ENCODE measurements around the gene ZNF81. TPM values are rescaled to one million over a fixed set of nuclear protein-coding genes. Genes with fewer than 3 reads are reported as not detected.
"Not testable (repeated sequence)": the region's sequence is repeated elsewhere in the genome, so short reads cannot be mapped to it uniquely, and the experiment has no call there.

ZNF81 gene
- total RNA-seq, 6 experiments from 2014 or later: 2.4 to 3.8 (median 3.3) TPM

DNA sequence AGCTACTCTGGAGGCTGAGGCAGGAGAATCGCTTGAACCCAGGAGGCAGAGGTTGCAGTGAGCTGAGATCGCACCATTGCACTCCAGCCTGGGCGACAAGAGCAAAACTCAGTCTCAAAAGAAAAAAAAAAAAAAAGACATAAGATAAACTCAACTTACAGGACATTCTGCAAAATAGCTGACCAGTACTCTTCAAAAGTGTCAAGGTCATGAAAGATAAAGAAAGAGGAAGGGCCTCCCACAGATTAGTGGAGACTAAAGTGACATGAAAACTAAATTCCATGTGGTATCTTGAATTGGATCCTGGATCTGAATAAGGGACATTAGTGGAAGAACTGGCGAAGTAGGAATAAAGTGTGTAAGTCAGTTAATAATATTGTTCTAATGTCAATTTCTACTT lies 103.7 kb downstream of the ZNF81 start:
- DNase-seq (no peak), ATAC-seq (no peak)
- no peak overlapping the region for H3K27ac ChIP-seq
- intact Hi-C loops (cut with DNase I): no loop called here
- no peaks in the 10 kb centered on the region for H3K36me3 ChIP-seq
- WGBS (ENCODE audit: insufficient coverage, low coverage, low lambda C conversion rate, missing lambda C conversion rate): 79% methylated on average over 4 of the region's 4 CpGs
- H3K4me1 ChIP-seq: no peaks in the 10 kb centered on the region
- no peak overlapping the region for H3K4me3 ChIP-seq
- H3K27me3 ChIP-seq: no peaks in the 10 kb centered on the region
- TF ChIP-seq, protein P1, sequence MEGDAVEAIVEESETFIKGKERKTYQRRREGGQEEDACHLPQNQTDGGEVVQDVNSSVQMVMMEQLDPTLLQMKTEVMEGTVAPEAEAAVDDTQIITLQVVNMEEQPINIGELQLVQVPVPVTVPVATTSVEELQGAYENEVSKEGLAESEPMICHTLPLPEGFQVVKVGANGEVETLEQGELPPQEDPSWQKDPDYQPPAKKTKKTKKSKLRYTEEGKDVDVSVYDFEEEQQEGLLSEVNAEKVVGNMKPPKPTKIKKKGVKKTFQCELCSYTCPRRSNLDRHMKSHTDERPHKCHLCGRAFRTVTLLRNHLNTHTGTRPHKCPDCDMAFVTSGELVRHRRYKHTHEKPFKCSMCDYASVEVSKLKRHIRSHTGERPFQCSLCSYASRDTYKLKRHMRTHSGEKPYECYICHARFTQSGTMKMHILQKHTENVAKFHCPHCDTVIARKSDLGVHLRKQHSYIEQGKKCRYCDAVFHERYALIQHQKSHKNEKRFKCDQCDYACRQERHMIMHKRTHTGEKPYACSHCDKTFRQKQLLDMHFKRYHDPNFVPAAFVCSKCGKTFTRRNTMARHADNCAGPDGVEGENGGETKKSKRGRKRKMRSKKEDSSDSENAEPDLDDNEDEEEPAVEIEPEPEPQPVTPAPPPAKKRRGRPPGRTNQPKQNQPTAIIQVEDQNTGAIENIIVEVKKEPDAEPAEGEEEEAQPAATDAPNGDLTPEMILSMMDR (IDR thresholded peaks at IDR 0.05): no peak
- TF ChIP-seq POLR2A (IDR thresholded peaks at IDR 0.05): no peak
- peaks cover 0 to 6% (median 0%) of the 10 kb centered on the region in 4 donors for H3K9me3 ChIP-seq

DNA sequence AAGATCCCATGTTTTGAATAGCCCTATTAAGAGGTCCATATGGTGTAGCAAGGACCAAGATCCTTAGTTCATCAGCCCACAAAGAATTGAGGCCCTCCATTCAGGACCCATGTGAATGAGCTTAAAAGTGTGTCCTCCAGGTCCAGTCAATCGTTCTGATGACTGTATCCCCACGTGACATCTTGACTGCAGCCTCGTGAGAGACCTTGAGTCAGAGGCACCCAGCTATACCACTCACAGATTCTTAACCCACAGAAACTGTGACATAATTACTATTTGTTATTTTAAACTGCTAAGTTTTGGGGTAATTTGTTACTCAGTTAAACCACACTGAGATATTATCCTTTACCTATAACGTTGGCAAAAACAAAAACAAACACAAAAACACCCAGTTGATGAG lies 104.7 kb downstream of the ZNF81 start:
- TF ChIP-seq, protein P1 (IDR thresholded peaks at IDR 0.05): no peak
- TF ChIP-seq POLR2A (IDR thresholded peaks at IDR 0.05): no peak
- Histone ChIP-seq H3K4me3 (no peak overlapping the region), H3K9me3 (peaks cover 0 to 6% (median 0%) of the 10 kb centered on the region in 4 donors), H3K36me3 (no peaks in the 10 kb centered on the region), H3K27me3 (no peaks in the 10 kb centered on the region), H3K27ac (no peak overlapping the region), H3K4me1 (no peaks in the 10 kb centered on the region)
- 50% methylated on average over 4 of the region's 4 CpGs for WGBS (ENCODE audit: insufficient coverage, low coverage, low lambda C conversion rate, missing lambda C conversion rate)
- intact Hi-C loops (cut with DNase I): no loop called here
- ATAC-seq: no peak
- DNase-seq: no peak

DNA sequence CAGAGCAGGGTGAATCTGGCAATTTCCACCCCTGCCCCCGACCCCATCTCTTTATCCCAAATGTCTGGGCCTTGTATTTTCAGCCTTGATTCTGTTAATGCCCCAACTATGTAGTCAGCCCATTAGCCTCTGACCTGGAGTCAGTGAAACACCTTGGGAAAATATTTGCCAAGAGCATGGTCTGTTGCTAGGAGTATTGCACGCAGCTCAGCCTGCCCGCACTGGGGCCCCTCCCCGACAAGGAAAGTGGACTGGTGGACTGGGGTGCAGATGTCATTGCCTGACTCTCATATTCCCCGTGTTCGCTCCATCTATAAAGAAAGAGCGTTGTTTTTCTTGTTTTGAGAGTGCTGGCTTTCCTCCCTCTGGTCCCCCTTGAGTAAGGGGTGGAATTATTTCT lies 118.6 kb downstream of the ZNF81 start:
- peaks cover 0 to 12% (median 3%) of the 10 kb centered on the region in 4 donors for H3K9me3 ChIP-seq
- H3K27ac ChIP-seq; H3K4me3 ChIP-seq; H3K4me1 ChIP-seq; ATAC-seq; H3K36me3 ChIP-seq; H3K27me3 ChIP-seq; DNase-seq; intact Hi-C loops (cut with DNase I): not testable (repeated sequence)
- 61% methylated on average over 4 of the region's 7 CpGs for WGBS (ENCODE audit: insufficient coverage, low coverage, low lambda C conversion rate, missing lambda C conversion rate)

DNA sequence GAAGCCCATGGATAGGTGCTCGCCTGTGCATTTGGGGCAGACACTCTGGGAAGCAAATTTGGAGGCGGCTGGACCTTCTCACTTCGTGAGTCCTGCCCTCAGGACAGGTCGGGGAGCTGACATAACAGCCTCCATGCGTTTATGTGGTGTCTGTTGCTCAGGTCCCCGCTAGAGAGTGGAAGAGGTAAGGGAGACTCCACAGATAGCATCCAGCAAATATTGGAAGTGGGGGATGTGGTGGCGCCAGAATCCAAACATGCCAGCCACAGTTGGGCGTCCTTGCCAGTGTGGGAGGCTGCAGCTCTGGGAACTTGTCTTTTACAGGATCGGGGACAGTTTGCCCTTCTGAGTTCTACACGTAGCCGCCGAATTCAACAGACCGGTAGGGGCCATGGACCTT lies 119.3 kb downstream of the ZNF81 start:
- no peaks in the 10 kb centered on the region for H3K36me3 ChIP-seq
- intact Hi-C loops (cut with DNase I): no loop called here
- 39% methylated on average over 5 of the region's 13 CpGs for WGBS (ENCODE audit: insufficient coverage, low coverage, low lambda C conversion rate, missing lambda C conversion rate)
- H3K4me1 ChIP-seq: no peaks in the 10 kb centered on the region
- H3K27ac ChIP-seq: no peak overlapping the region
- H3K9me3 ChIP-seq: peaks cover 0 to 10% (median 2%) of the 10 kb centered on the region in 4 donors
- no peak for ATAC-seq
- H3K4me3 ChIP-seq: no peak overlapping the region
- TF ChIP-seq, protein P1 (IDR thresholded peaks at IDR 0.05): no peak
- TF ChIP-seq POLR2A (IDR thresholded peaks at IDR 0.05): no peak
- H3K27me3 ChIP-seq: no peaks in the 10 kb centered on the region
- no peak for DNase-seq

DNA sequence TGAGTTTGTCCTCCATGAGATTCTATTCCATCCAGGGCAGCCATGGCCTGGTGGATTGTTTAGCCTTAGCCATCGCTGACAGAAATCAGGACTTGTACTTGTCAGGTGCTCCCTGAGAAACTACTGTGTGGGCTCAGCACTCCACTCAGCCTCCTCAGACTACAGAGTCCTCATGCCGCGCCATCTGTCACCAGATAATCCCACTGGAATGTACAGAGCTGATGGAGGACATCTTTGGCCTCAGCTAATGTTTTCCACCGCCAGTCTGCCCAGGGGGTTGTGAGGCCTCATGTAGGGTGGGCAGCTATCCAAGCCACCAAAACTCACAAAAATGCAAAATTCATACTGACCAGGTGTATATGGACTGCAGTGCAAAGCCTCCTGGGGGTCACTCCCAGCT lies 121.5 kb downstream of the ZNF81 start:
- 60% methylated on average over 1 of the region's 4 CpGs for WGBS (ENCODE audit: insufficient coverage, low coverage, low lambda C conversion rate, missing lambda C conversion rate)
- H3K4me3 ChIP-seq; intact Hi-C loops (cut with DNase I); H3K9me3 ChIP-seq; DNase-seq; H3K27ac ChIP-seq; ATAC-seq; H3K36me3 ChIP-seq; H3K4me1 ChIP-seq; H3K27me3 ChIP-seq: not testable (repeated sequence)

Data from right lobe of liver (tissue), 6 donors.